Liver (tissue), 9 donors: ENCODE data around the gene ALDOA. TPM values are rescaled to one million over a fixed set of nuclear protein-coding genes. Genes with fewer than 3 reads are reported as not detected.

Experiments
- DNase-seq: peaks from one replicate; pipeline ENCODE4 v3.0.0-alpha.2; 2017; ENCODE audit warnings: low spot score
- H3K27ac ChIP-seq, 2 donors: one replicate each; pipeline ENCODE4 v1.7.0; 2013; ENCODE audit warnings: inconsistent platforms in 2 of 2, low read length in 2 of 2, control low read depth in 1 of 2, low read depth in 1 of 2, mild to moderate bottlenecking in 1 of 2
- H3K27me3 ChIP-seq, 4 donors: one replicate each; pipeline versions ENCODE4 v1.6.1 to v1.7.0; 2013; ENCODE audit warnings: low read length in 3 of 4, inconsistent platforms in 1 of 4, mild to moderate bottlenecking in 1 of 4, moderate library complexity in 1 of 4; ENCODE audit not compliant: control insufficient read depth in 4 of 4, insufficient read depth in 4 of 4
- H3K36me3 ChIP-seq, 4 donors: one replicate each; pipeline versions ENCODE4 v1.6.1 to v1.7.0; 2013; ENCODE audit warnings: low read length in 3 of 4, mild to moderate bottlenecking in 3 of 4, low read depth in 1 of 4, moderate library complexity in 1 of 4; ENCODE audit not compliant: control insufficient read depth in 4 of 4, insufficient read depth in 3 of 4
- H3K4me1 ChIP-seq, 4 donors: one replicate each; pipeline versions ENCODE4 v1.6.1 to v1.7.0; 2013; ENCODE audit warnings: low read length in 3 of 4, mild to moderate bottlenecking in 3 of 4, moderate library complexity in 1 of 4; ENCODE audit not compliant: control insufficient read depth in 4 of 4, insufficient read depth in 4 of 4
- H3K4me3 ChIP-seq, 3 donors: one replicate each; pipeline versions ENCODE4 v1.6.1 to v1.7.0; 2013; ENCODE audit warnings: low read length in 3 of 3, control low read depth in 1 of 3, low read depth in 1 of 3, mild to moderate bottlenecking in 1 of 3
- H3K9ac ChIP-seq, 2 donors: one replicate each; pipeline ENCODE4 v1.7.0; 2013; ENCODE audit warnings: low read length in 2 of 2, mild to moderate bottlenecking in 2 of 2, moderate library complexity in 2 of 2, control low read depth in 1 of 2, low read depth in 1 of 2
- H3K9me3 ChIP-seq, 4 donors: one replicate each; pipeline versions ENCODE4 v1.6.1 to v1.7.0; 2013; ENCODE audit warnings: low read length in 3 of 4; ENCODE audit not compliant: control insufficient read depth in 4 of 4
- ATF3 ChIP-seq: IDR thresholded peaks from 2 replicates; pipeline ENCODE4 v1.6.1; 2016; ENCODE audit warnings: antibody characterized with exemption
- CTCF ChIP-seq: fragments of 150-350 bp; IDR thresholded peaks from 2 replicates; pipeline ENCODE4 v1.5.1; 2017; ENCODE audit warnings: improper control_type of control experiment, low read depth, low read length; ENCODE audit not compliant: missing input control
- EGR1 ChIP-seq, 2 donors: IDR thresholded peaks; 2 replicates each; pipeline ENCODE4 v1.6.1; 2016 to 2018; ENCODE audit warnings: antibody characterized with exemption in 2 of 2, low read depth in 2 of 2
- FOXA1 ChIP-seq: IDR thresholded peaks from 2 replicates; pipeline ENCODE4 v1.6.1; 2016; ENCODE audit warnings: antibody characterized with exemption
- FOXA2 ChIP-seq: IDR thresholded peaks from 2 replicates; pipeline ENCODE4 v1.6.1; 2016; ENCODE audit warnings: antibody characterized with exemption
- GABPA ChIP-seq, 2 donors: IDR thresholded peaks in 1 of 2; conservative IDR thresholded peaks in 1 of 2; 2 replicates each; pipeline ENCODE4 v1.6.1; 2016; ENCODE audit warnings: antibody characterized with exemption in 2 of 2, mild to moderate bottlenecking in 1 of 2, moderate library complexity in 1 of 2
- HNF4A ChIP-seq, 2 donors: conservative IDR thresholded peaks; 2 replicates each; pipeline ENCODE4 v1.6.1; 2016; ENCODE audit warnings: antibody characterized with exemption in 2 of 2, mild to moderate bottlenecking in 2 of 2
- HNF4G ChIP-seq: IDR thresholded peaks from 2 replicates; pipeline ENCODE4 v1.6.1; 2016; ENCODE audit warnings: antibody characterized with exemption
- JUND ChIP-seq, 2 donors: IDR thresholded peaks; 2 replicates each; pipeline ENCODE4 v1.6.1; 2016; ENCODE audit warnings: antibody characterized with exemption in 2 of 2
- MAX ChIP-seq: IDR thresholded peaks from 2 replicates; pipeline ENCODE4 v1.6.1; 2016; ENCODE audit warnings: antibody characterized with exemption
- NR2F2 ChIP-seq: IDR thresholded peaks from 2 replicates; pipeline ENCODE4 v1.6.1; 2016; ENCODE audit warnings: antibody characterized with exemption
- RAD21 ChIP-seq, 2 donors: IDR thresholded peaks; 2 replicates each; pipeline ENCODE4 v1.6.1; 2016; ENCODE audit warnings: antibody characterized with exemption in 2 of 2, mild to moderate bottlenecking in 2 of 2
- REST ChIP-seq: IDR thresholded peaks from 2 replicates; pipeline ENCODE4 v1.6.1; 2016; ENCODE audit warnings: antibody characterized with exemption, mild to moderate bottlenecking
- RXRA ChIP-seq, 2 donors: IDR thresholded peaks; 2 replicates each; pipeline ENCODE4 v1.6.1; 2017 to 2018; ENCODE audit warnings: antibody characterized with exemption in 2 of 2, mild to moderate bottlenecking in 1 of 2
- SP1 ChIP-seq: IDR thresholded peaks from 2 replicates; pipeline ENCODE4 v1.6.1; 2018; ENCODE audit warnings: antibody characterized with exemption, mild to moderate bottlenecking
- TAF1 ChIP-seq: conservative IDR thresholded peaks from 2 replicates; pipeline ENCODE4 v1.6.1; 2016; ENCODE audit warnings: antibody characterized with exemption, mild to moderate bottlenecking
- YY1 ChIP-seq: IDR thresholded peaks from 2 replicates; pipeline ENCODE4 v1.6.1; 2016; ENCODE audit warnings: antibody characterized with exemption, mild to moderate bottlenecking
- ZBTB33 ChIP-seq: IDR thresholded peaks from 2 replicates; pipeline ENCODE4 v1.6.1; 2016; ENCODE audit warnings: antibody characterized with exemption
- WGBS: extraction: QIAGEN DNeasy Blood & Tissue Kit; methylation state at CpG from one replicate; pipeline ENCODE4 v1.1.7; 2013; 5-methylcytosine and 5-hydroxymethylcytosine counted together
- polyA plus RNA-seq, 2 donors: library from polyadenylated mRNA; stranded (reverse) in 1 of 2; unstranded in 1 of 2; fragments of 200-250 nt in 1 of 2; fragments of >200 nt in 1 of 2; fragmentation: Nextera tagmentation in 1 of 2; extraction: Ambion mirVana in 1 of 2; gene quantifications; one replicate each; pipeline versions ENCODE4 v1.2.1 to v1.2.3, GENCODE V29; 2013 to 2015
- total RNA-seq, 2 donors: library from RNA; depleted of rRNA; stranded (reverse); fragments of >200 nt; gene quantifications; one replicate each; pipeline ENCODE4 v1.2.3, GENCODE V29; 2014
- donor health status: healthy.
- donor health status: healthy.
- donor health status: healthy.
- donor health status: healthy.
- donor health status: healthy.

Gene ALDOA
- total and polyA plus RNA-seq, 4 donors: 96.8 to 251 (median 121) TPM

GRCh38 chr16:30076276-30076791, 10.8 kb downstream of the ALDOA start:
- peaks cover 6 to 27% (median 18%) of the 10 kb centered on the region in 4 donors for H3K36me3 ChIP-seq
- no peaks in the 10 kb centered on the region for H3K27me3 ChIP-seq
- H3K9ac ChIP-seq: peak overlapping the region; percentile 52 to 72
- H3K27ac ChIP-seq: peak overlapping the region; percentile 94 to 95
- H3K4me3 ChIP-seq: peak overlapping the region; percentile 64 to 96 (median 95)
- H3K4me1 ChIP-seq: peaks cover 7 to 44% (median 27%) of the 10 kb centered on the region in 4 donors
- DNase-seq: no peak
- 2% methylated on average over 33 of the region's 33 CpGs for WGBS
- TF ChIP-seq EGR1 (IDR thresholded peaks at IDR 0.05; ENCODE audit: low read depth in 2 of 2) (peak; percentile 89 to 90), HNF4A (conservative IDR thresholded peaks at IDR 0.05) (peak; percentile 19 to 27), JUND (IDR thresholded peaks at IDR 0.05) (no peak), RXRA (IDR thresholded peaks at IDR 0.05) (peak; percentile 11 to 17)
- H3K9me3 ChIP-seq: no peaks in the 10 kb centered on the region

- H3K27me3 ChIP-seq: no peaks in the 10 kb centered on the region
- peak overlapping the region in 1 of 2 donors; percentile 5 for H3K9ac ChIP-seq
- WGBS: 82% methylated on average over 6 of the region's 6 CpGs
- H3K4me3 ChIP-seq: no peak overlapping the region
- H3K36me3 ChIP-seq: peaks cover 4 to 31% (median 20%) of the 10 kb centered on the region in 4 donors
- no peak for DNase-seq
- H3K4me1 ChIP-seq: peaks cover 7 to 44% (median 27%) of the 10 kb centered on the region in 4 donors
- no peak overlapping the region for H3K27ac ChIP-seq
- H3K9me3 ChIP-seq: no peaks in the 10 kb centered on the region
- no peak for TF ChIP-seq NR2F2
- no peak for TF ChIP-seq CTCF
- no peak for TF ChIP-seq FOXA2
- TF ChIP-seq TAF1: no peak
Observed at GRCh38 chr16:30077656-30078055, 12.1 kb downstream of the ALDOA start.

- Histone ChIP-seq H3K4me3 (no peak overlapping the region), H3K27ac (no peak overlapping the region), H3K4me1 (peaks cover 7 to 44% (median 27%) of the 10 kb centered on the region in 4 donors), H3K27me3 (no peaks in the 10 kb centered on the region), H3K9ac (no peak overlapping the region), H3K9me3 (no peaks in the 10 kb centered on the region), H3K36me3 (peaks cover 14 to 41% (median 31%) of the 10 kb centered on the region in 4 donors)
- no peak for DNase-seq
- WGBS: 90% methylated on average over 7 of the region's 7 CpGs
- TF ChIP-seq TAF1 (no peak), FOXA1 (no peak), RXRA (IDR thresholded peaks at IDR 0.05) (no peak), GABPA (IDR thresholded peaks at IDR 0.05 in 1 of 2, conservative IDR thresholded peaks at IDR 0.05 in 1 of 2) (no peak), EGR1 (IDR thresholded peaks at IDR 0.05; ENCODE audit: low read depth in 2 of 2) (no peak), YY1 (no peak), HNF4A (conservative IDR thresholded peaks at IDR 0.05) (no peak), SP1 (no peak), MAX (no peak), ZBTB33 (no peak), FOXA2 (no peak), RAD21 (IDR thresholded peaks at IDR 0.05) (no peak), ATF3 (no peak), REST (no peak), CTCF (no peak), NR2F2 (no peak), HNF4G (no peak)
Observed at GRCh38 chr16:30078744-30079143, 13.2 kb downstream of the ALDOA start.
